HG03575 (cell line): Measurements from ENCODE around the gene SH2D1B.

Experiments
- ATAC-seq: cut with Tn5 transposase; IDR thresholded peaks from one replicate; pipeline ENCODE4 v1.9.1; 2021; ENCODE audit not compliant: unreplicated experiment, insufficient number of reproducible peaks, low FRiP score; ENCODE audit errors: extremely low read depth

SH2D1B gene

GRCh38 chr1:162384601-162385279, 27.2 kb downstream of the SH2D1B start:
- no peak for ATAC-seq

DNA sequence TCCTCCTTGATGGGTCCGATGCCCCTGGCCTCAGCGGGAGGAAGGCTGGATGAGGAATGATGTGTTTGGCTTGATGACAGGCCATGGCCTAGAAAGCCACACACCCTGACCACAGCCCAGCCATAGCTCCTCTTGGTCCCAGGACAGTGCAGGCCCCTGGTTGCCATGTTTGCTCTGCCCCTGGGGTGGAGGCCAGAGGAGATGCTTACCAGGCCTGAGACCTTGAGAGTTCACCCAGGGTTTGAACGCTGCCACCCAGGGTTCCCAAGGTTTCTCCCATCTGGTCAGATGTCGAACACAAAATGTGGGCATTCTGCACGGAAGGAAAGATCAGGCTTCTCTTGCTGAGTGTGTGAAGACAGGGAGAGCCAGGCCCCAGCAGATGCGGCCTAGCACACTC, 27.8 kb downstream of the SH2D1B start:
- no peak for ATAC-seq

GRCh38 chr1:162383516-162383915, 28.4 kb downstream of the SH2D1B start:
- ATAC-seq, result no peak

GRCh38 chr1:162383091-162383490, 28.8 kb downstream of the SH2D1B start:
- no peak for ATAC-seq

- no peak for ATAC-seq
Observed at GRCh38 chr1:162381941-162382750, 29.8 kb downstream of the SH2D1B start.

- no peak for ATAC-seq
Observed at GRCh38 chr1:162381383-162381782, 30.6 kb downstream of the SH2D1B start, which contains the start of gene C1orf226. Gene C1orf226 (plus strand): TSS chr1:162381728. CDS start chr1:162381902, 174 bp downstream.

DNA sequence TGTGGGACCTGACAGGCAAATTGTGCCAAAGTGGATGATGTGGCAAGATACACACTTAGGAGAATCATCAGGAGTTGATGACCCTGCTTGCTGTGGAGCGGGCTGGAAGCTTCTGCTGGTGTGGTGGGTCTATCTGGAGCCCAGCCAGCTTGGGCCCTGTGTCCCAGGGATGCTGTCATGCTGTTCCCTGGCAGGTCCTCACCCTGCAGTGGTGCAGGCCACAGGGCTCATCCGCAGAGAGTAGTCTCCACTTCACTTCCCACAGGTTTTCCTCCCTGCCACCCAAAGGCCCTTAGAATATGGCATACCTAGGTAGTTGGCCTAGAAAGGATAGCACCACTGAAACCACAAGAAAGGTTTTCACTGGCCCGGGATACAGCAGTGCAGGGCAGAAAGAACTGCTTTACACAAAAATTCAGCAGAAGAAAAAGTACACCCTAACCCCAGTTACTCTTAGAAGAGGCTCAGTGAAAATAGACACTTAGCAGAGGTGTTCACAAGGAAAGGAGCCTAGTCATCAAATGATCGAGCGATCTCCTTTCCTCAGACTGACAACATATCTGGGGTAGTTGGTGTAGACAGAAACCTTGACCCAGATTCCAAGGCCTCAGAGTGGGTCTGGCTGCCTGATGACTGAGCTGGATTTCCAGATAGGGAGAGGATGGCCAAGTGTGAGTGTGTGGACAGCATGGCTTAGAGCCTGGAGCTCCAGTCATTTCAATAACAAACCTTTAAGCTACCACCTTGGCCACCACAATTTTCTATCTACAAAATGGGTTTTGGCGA, 31.7 kb downstream of the SH2D1B start:
- no peak for ATAC-seq

- ATAC-seq, result no peak
Observed at GRCh38 chr1:162376691-162377090, 35.2 kb downstream of the SH2D1B start, which contains the start of gene SPATA46. Gene SPATA46 (minus strand): TSS chr1:162376854. CDS start chr1:162376790, 64 bp downstream.

DNA sequence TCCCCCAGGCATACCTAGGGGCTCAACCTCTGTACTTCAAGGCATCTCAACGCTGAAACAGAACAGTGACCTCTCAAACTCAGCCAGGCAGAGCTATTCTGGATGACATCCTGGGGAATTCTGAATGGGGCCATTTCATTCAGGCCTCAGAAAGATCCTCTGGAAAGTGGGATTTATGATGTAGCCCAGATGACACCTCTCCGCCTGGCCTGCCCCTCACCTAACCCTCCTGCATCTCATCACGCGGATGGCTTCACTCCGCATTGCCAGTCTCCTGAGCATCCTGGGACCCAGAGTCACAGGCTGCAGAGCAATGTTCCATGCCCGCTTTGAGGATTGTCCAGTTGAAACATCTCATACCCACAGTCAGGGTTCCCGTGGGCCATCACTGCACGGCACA, 36.5 kb downstream of the SH2D1B start:
- no peak for ATAC-seq

GRCh38 chr1:162374406-162374805, 37.5 kb downstream of the SH2D1B start:
- ATAC-seq, result no peak

- ATAC-seq, result no peak
Observed at GRCh38 chr1:162373541-162374260, 38.2 kb downstream of the SH2D1B start.

GRCh38 chr1:162373072-162373427, 38.9 kb downstream of the SH2D1B start:
- ATAC-seq, result no peak

- no peak for ATAC-seq
Observed at GRCh38 chr1:162372159-162373071, 39.5 kb downstream of the SH2D1B start.

DNA sequence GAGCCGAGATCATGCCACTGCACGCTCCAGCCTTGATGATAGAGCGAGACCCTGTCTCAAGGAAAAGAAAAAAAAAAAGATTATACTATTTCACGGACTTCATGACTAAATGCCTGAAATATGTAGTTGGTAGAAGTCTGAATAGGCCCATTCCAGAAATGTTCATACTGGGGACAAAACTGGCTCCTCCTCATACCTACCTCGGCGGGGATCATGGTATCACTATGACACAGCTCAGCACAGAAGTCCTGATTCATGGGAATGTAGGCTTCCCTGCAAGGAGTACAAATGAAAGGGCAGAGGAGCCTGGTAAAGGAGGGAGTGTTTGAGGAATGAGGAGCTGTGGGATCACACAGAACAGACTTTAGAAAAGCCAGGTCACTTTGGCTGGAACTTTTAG, 40.3 kb downstream of the SH2D1B start:
- no peak for ATAC-seq

DNA sequence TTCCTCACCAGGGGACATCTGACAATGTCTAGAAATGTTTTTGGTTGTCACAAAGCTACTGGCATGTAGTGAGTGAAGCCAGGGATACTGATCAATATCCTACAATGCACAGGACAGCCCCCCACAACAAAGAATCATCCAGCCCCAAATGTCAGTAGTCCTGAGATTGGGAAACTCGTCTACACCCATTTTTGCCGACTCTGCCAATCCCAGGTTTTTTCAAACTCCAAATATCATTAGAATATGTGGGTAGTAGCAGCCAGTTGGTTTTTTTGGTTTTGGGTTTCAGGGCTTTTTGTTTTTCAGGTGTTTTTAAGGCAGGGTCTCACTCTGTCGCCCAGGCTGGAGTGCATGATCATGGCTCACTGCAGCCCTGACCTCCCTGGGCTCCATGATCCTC, 41.2 kb downstream of the SH2D1B start:
- no peak for ATAC-seq

GRCh38 chr1:162370161-162370560, 41.8 kb downstream of the SH2D1B start:
- ATAC-seq, result no peak

DNA sequence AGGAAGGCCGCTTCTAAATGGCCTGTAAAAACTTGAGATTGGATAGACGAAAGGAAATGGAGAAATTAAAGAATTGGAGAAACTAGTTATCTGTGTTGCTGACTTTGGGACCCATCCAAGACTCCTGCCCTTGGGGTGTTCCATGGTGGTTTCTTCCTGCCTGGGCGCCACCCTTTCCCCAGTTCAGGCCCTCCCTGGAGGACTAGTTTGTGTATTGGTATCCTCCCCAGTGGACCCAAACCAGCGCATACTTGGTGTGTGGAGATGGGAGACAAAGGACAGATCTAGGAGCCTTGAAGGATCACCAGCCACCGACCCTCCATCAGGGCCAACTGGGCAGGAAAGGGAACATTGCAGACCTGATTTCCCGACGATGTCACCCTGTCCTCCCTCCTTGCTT, 42.4 kb downstream of the SH2D1B start:
- ATAC-seq, result no peak

- ATAC-seq, result no peak
Observed at GRCh38 chr1:162368451-162368850, 43.5 kb downstream of the SH2D1B start.
